Measurements from ENCODE around the gene SSC4D.

SSC4D gene

GRCh38 chr7:76351372-76351771 lies 58.1 kb downstream of the SSC4D start:
- Histone ChIP-seq H3K27me3 (ENCODE audit: control insufficient read depth, insufficient read depth, low read length) (no peaks in the 10 kb centered on the region), H3K9ac (ENCODE audit: low read depth, low read length) (no peak overlapping the region), H3K36me3 (ENCODE audit: control insufficient read depth, insufficient read depth, low read length) (peaks cover 75% of the 10 kb centered on the region), H3K4me3 (ENCODE audit: low read depth, low read length) (no peak overlapping the region), H3K27ac (ENCODE audit: low read depth, low read length) (no peak overlapping the region), H3K9me3 (ENCODE audit: control insufficient read depth, insufficient read depth, low read length) (no peaks in the 10 kb centered on the region), H3K4me1 (ENCODE audit: control insufficient read depth, insufficient read depth, low read length) (peaks cover 16% of the 10 kb centered on the region)

GRCh38 chr7:76349313-76349885 lies 60.1 kb downstream of the SSC4D start:
- no peaks in the 10 kb centered on the region for H3K9me3 ChIP-seq (ENCODE audit: control insufficient read depth, insufficient read depth, low read length)
- H3K9ac ChIP-seq (ENCODE audit: low read depth, low read length): no peak overlapping the region
- no peaks in the 10 kb centered on the region for H3K4me1 ChIP-seq (ENCODE audit: control insufficient read depth, insufficient read depth, low read length)
- H3K27ac ChIP-seq (ENCODE audit: low read depth, low read length): no peak overlapping the region
- H3K36me3 ChIP-seq (ENCODE audit: control insufficient read depth, insufficient read depth, low read length): peaks cover 73% of the 10 kb centered on the region
- H3K4me3 ChIP-seq (ENCODE audit: low read depth, low read length): no peak overlapping the region
- no peaks in the 10 kb centered on the region for H3K27me3 ChIP-seq (ENCODE audit: control insufficient read depth, insufficient read depth, low read length)

- H3K27me3 ChIP-seq (ENCODE audit: control insufficient read depth, insufficient read depth, low read length): no peaks in the 10 kb centered on the region
- H3K27ac ChIP-seq (ENCODE audit: low read depth, low read length): no peak overlapping the region
- H3K4me3 ChIP-seq (ENCODE audit: low read depth, low read length): no peak overlapping the region
- no peaks in the 10 kb centered on the region for H3K9me3 ChIP-seq (ENCODE audit: control insufficient read depth, insufficient read depth, low read length)
- H3K36me3 ChIP-seq (ENCODE audit: control insufficient read depth, insufficient read depth, low read length): peaks cover 89% of the 10 kb centered on the region
- H3K4me1 ChIP-seq (ENCODE audit: control insufficient read depth, insufficient read depth, low read length): no peaks in the 10 kb centered on the region
- no peak overlapping the region for H3K9ac ChIP-seq (ENCODE audit: low read depth, low read length)
Observed at GRCh38 chr7:76347710-76348109, 61.8 kb downstream of the SSC4D start.

GRCh38 chr7:76346778-76347177 lies 62.7 kb downstream of the SSC4D start:
- Histone ChIP-seq H3K36me3 (ENCODE audit: control insufficient read depth, insufficient read depth, low read length) (peaks cover 92% of the 10 kb centered on the region), H3K27ac (ENCODE audit: low read depth, low read length) (no peak overlapping the region), H3K9me3 (ENCODE audit: control insufficient read depth, insufficient read depth, low read length) (no peaks in the 10 kb centered on the region), H3K9ac (ENCODE audit: low read depth, low read length) (no peak overlapping the region), H3K4me3 (ENCODE audit: low read depth, low read length) (no peak overlapping the region), H3K27me3 (ENCODE audit: control insufficient read depth, insufficient read depth, low read length) (no peaks in the 10 kb centered on the region), H3K4me1 (ENCODE audit: control insufficient read depth, insufficient read depth, low read length) (no peaks in the 10 kb centered on the region)

- no peaks in the 10 kb centered on the region for H3K27me3 ChIP-seq (ENCODE audit: control insufficient read depth, insufficient read depth, low read length)
- no peaks in the 10 kb centered on the region for H3K4me1 ChIP-seq (ENCODE audit: control insufficient read depth, insufficient read depth, low read length)
- peaks cover 95% of the 10 kb centered on the region for H3K36me3 ChIP-seq (ENCODE audit: control insufficient read depth, insufficient read depth, low read length)
- no peak overlapping the region for H3K9ac ChIP-seq (ENCODE audit: low read depth, low read length)
- no peak overlapping the region for H3K27ac ChIP-seq (ENCODE audit: low read depth, low read length)
- no peaks in the 10 kb centered on the region for H3K9me3 ChIP-seq (ENCODE audit: control insufficient read depth, insufficient read depth, low read length)
- no peak overlapping the region for H3K4me3 ChIP-seq (ENCODE audit: low read depth, low read length)
Observed at GRCh38 chr7:76346097-76346496, 63.4 kb downstream of the SSC4D start.

DNA sequence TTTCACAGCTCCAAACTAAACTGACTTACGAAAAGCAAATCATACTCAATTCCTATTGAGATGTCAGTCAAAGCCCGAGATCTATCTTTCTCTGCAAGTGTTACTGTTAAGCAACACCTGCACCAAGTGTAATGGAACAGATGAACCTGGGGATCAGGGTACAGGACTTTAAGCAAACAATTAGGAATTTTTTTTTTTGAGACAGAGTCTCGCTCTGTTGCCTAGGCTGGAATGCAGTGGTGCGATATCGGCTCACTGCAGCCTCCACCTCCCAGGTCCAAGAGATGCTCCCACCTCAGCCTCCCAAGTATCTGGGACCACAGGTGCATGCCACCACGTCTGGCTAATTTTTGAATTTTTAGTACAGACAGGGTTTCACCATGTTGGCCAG lies 65.6 kb downstream of the SSC4D start:
- Histone ChIP-seq H3K9me3 (ENCODE audit: control insufficient read depth, insufficient read depth, low read length) (no peaks in the 10 kb centered on the region), H3K4me1 (ENCODE audit: control insufficient read depth, insufficient read depth, low read length) (no peaks in the 10 kb centered on the region), H3K27ac (ENCODE audit: low read depth, low read length) (no peak overlapping the region), H3K36me3 (ENCODE audit: control insufficient read depth, insufficient read depth, low read length) (peaks cover 90% of the 10 kb centered on the region), H3K4me3 (ENCODE audit: low read depth, low read length) (no peak overlapping the region), H3K9ac (ENCODE audit: low read depth, low read length) (no peak overlapping the region), H3K27me3 (ENCODE audit: control insufficient read depth, insufficient read depth, low read length) (no peaks in the 10 kb centered on the region)

- no peak overlapping the region for H3K27ac ChIP-seq (ENCODE audit: low read depth, low read length)
- no peaks in the 10 kb centered on the region for H3K27me3 ChIP-seq (ENCODE audit: control insufficient read depth, insufficient read depth, low read length)
- no peak overlapping the region for H3K9ac ChIP-seq (ENCODE audit: low read depth, low read length)
- no peaks in the 10 kb centered on the region for H3K4me1 ChIP-seq (ENCODE audit: control insufficient read depth, insufficient read depth, low read length)
- no peak overlapping the region for H3K4me3 ChIP-seq (ENCODE audit: low read depth, low read length)
- no peaks in the 10 kb centered on the region for H3K9me3 ChIP-seq (ENCODE audit: control insufficient read depth, insufficient read depth, low read length)
- H3K36me3 ChIP-seq (ENCODE audit: control insufficient read depth, insufficient read depth, low read length): peaks cover 90% of the 10 kb centered on the region
Observed at GRCh38 chr7:76343294-76343930, 66.1 kb downstream of the SSC4D start.

GRCh38 chr7:76342222-76342621 lies 67.3 kb downstream of the SSC4D start:
- no peaks in the 10 kb centered on the region for H3K27me3 ChIP-seq (ENCODE audit: control insufficient read depth, insufficient read depth, low read length)
- H3K9me3 ChIP-seq (ENCODE audit: control insufficient read depth, insufficient read depth, low read length): no peaks in the 10 kb centered on the region
- no peaks in the 10 kb centered on the region for H3K4me1 ChIP-seq (ENCODE audit: control insufficient read depth, insufficient read depth, low read length)
- H3K27ac ChIP-seq (ENCODE audit: low read depth, low read length): no peak overlapping the region
- no peak overlapping the region for H3K4me3 ChIP-seq (ENCODE audit: low read depth, low read length)
- no peak overlapping the region for H3K9ac ChIP-seq (ENCODE audit: low read depth, low read length)
- peaks cover 83% of the 10 kb centered on the region for H3K36me3 ChIP-seq (ENCODE audit: control insufficient read depth, insufficient read depth, low read length)

DNA sequence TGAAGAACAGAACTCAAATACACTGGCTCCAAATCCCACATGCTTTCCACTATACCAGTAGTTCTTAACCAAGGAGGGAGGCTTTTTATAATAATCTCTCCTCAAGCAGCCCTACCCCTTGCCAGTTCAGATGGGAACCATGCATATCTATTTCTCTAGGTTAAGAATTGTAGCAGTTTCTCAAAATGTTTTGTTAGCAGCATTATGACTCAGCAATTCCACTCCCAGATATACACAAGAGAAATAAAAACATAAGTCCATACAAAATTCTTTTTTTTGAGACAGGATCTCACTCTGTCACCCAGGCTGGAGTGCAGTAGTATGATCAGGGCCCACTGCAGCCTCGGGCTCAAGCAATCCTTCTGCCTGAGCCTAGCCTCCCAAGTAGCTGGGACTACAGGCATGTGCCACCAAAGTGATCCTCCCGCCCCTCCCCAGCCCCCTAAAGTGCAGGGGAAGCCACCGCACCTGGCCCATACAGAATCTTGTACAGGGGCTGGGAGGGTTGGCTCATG lies 68.8 kb downstream of the SSC4D start:
- H3K9me3 ChIP-seq (ENCODE audit: control insufficient read depth, insufficient read depth, low read length): no peaks in the 10 kb centered on the region
- H3K4me1 ChIP-seq (ENCODE audit: control insufficient read depth, insufficient read depth, low read length): no peaks in the 10 kb centered on the region
- H3K27ac ChIP-seq (ENCODE audit: low read depth, low read length): no peak overlapping the region
- H3K27me3 ChIP-seq (ENCODE audit: control insufficient read depth, insufficient read depth, low read length): no peaks in the 10 kb centered on the region
- H3K36me3 ChIP-seq (ENCODE audit: control insufficient read depth, insufficient read depth, low read length): peaks cover 77% of the 10 kb centered on the region
- H3K4me3 ChIP-seq (ENCODE audit: low read depth, low read length): no peak overlapping the region
- H3K9ac ChIP-seq (ENCODE audit: low read depth, low read length): no peak overlapping the region

Measured in HUES48 (cell line).